MG63 (cell line): Measurements from ENCODE around the gene RABL6. TPM values are rescaled to one million over a fixed set of nuclear protein-coding genes. Genes with fewer than 3 reads are reported as not detected.
"Not testable (repeated sequence)": the region's sequence is repeated elsewhere in the genome, so short reads cannot be mapped to it uniquely, and the experiment has no call there.

Experiments
- DNase-seq: peaks from one replicate; pipeline ENCODE4 v3.0.0-alpha.2; 2020
- H3K27me3 ChIP-seq: fragments of 250-450 bp; sonication (Bioruptor Pico); 2 replicates; pipeline ENCODE4 v1.5.1; 2020; ENCODE audit warnings: mild to moderate bottlenecking, moderate library complexity
- H3K36me3 ChIP-seq: fragments of 250-450 bp; sonication (Bioruptor Pico); 2 replicates; pipeline ENCODE4 v1.5.1; 2020; ENCODE audit warnings: mild to moderate bottlenecking, moderate library complexity
- H3K4me3 ChIP-seq: fragments of 250-450 bp; sonication (Bioruptor Pico); 2 replicates; pipeline ENCODE4 v1.5.1; 2020; ENCODE audit warnings: mild to moderate bottlenecking, moderate library complexity
- H3K9me3 ChIP-seq: fragments of 250-450 bp; sonication (Bioruptor Pico); 2 replicates; pipeline ENCODE4 v1.5.1; 2020; ENCODE audit warnings: mild to moderate bottlenecking, moderate library complexity
- total RNA-seq: library from RNA; depleted of rRNA; stranded (reverse); fragments of >200 nt; shearing (Covaris generic); gene quantifications from 2 replicates; pipeline ENCODE4 v1.2.3, GENCODE V29; 2014; ENCODE audit warnings: low replicate concordance

The RABL6 gene
- total RNA-seq, 1 experiment from 2014 or later: 101 TPM

- DNase-seq: no peak
Measured at GRCh38 chr9:136863623-136864273, 56.0 kb downstream of the RABL6 start.

GRCh38 chr9:136865041-136865767, 57.5 kb downstream of the RABL6 start:
- no peaks in the 10 kb centered on the region for H3K27me3 ChIP-seq
- DNase-seq: no peak

More at GRCh38 chr9:136863623-136864273, 56.0 kb downstream of the RABL6 start:
- H3K36me3 ChIP-seq: peaks cover 47% of the 10 kb centered on the region
- no peak overlapping the region for H3K4me3 ChIP-seq
- no peaks in the 10 kb centered on the region for H3K27me3 ChIP-seq
- H3K9me3 ChIP-seq: peaks cover 6% of the 10 kb centered on the region; the same call in 1 of the 2 replicates

GRCh38 chr9:136865768-136866103, 58.0 kb downstream of the RABL6 start:
- H3K4me3 ChIP-seq: peak overlapping the region; percentile 89
- H3K36me3 ChIP-seq: peaks cover 44% of the 10 kb centered on the region
- H3K9me3 ChIP-seq: peaks cover 17% of the 10 kb centered on the region
- no peak for DNase-seq
- H3K27me3 ChIP-seq: no peaks in the 10 kb centered on the region

More at GRCh38 chr9:136865041-136865767, 57.5 kb downstream of the RABL6 start:
- peaks cover 46% of the 10 kb centered on the region for H3K36me3 ChIP-seq
- H3K9me3 ChIP-seq: peaks cover 13% of the 10 kb centered on the region; the same call in 1 of the 2 replicates
- H3K4me3 ChIP-seq: peak overlapping the region; percentile 89

- H3K9me3 ChIP-seq: peaks cover 22% of the 10 kb centered on the region
- not testable (repeated sequence) for DNase-seq, H3K27me3 ChIP-seq
- peak overlapping the region; percentile 89 for H3K4me3 ChIP-seq
- peaks cover 32% of the 10 kb centered on the region for H3K36me3 ChIP-seq
Measured at GRCh38 chr9:136866898-136867421, 59.2 kb downstream of the RABL6 start.

GRCh38 chr9:136867480-136867879, 59.7 kb downstream of the RABL6 start:
- no peak overlapping the region; the same call in 1 of the 2 replicates for H3K4me3 ChIP-seq
- peaks cover 27% of the 10 kb centered on the region for H3K36me3 ChIP-seq
- peaks cover 23% of the 10 kb centered on the region for H3K9me3 ChIP-seq
- H3K27me3 ChIP-seq: no peaks in the 10 kb centered on the region
- no peak for DNase-seq

GRCh38 chr9:136867917-136868316, 60.2 kb downstream of the RABL6 start:
- no peaks in the 10 kb centered on the region for H3K27me3 ChIP-seq
- peaks cover 26% of the 10 kb centered on the region for H3K9me3 ChIP-seq
- no peak for DNase-seq
- no peak overlapping the region for H3K4me3 ChIP-seq
- H3K36me3 ChIP-seq: peaks cover 23% of the 10 kb centered on the region

GRCh38 chr9:136868644-136869043, 60.9 kb downstream of the RABL6 start:
- Histone ChIP-seq H3K27me3 (no peaks in the 10 kb centered on the region), H3K36me3 (peaks cover 15% of the 10 kb centered on the region), H3K9me3 (peaks cover 31% of the 10 kb centered on the region), H3K4me3 (no peak overlapping the region)
- no peak for DNase-seq

- not testable (repeated sequence) for H3K27me3 ChIP-seq, H3K4me3 ChIP-seq, DNase-seq
- Histone ChIP-seq H3K9me3 (peaks cover 32% of the 10 kb centered on the region), H3K36me3 (peaks cover 13% of the 10 kb centered on the region)
Measured at GRCh38 chr9:136869611-136870010, 61.9 kb downstream of the RABL6 start.

GRCh38 chr9:136875155-136875554, 67.4 kb downstream of the RABL6 start:
- no peaks in the 10 kb centered on the region for H3K36me3 ChIP-seq
- H3K4me3 ChIP-seq: no peak overlapping the region
- H3K9me3 ChIP-seq: peaks cover 19% of the 10 kb centered on the region
- DNase-seq: no peak
- H3K27me3 ChIP-seq: no peaks in the 10 kb centered on the region

GRCh38 chr9:136876476-136876875, 68.7 kb downstream of the RABL6 start:
- DNase-seq: no peak

GRCh38 chr9:136880651-136881050, 72.9 kb downstream of the RABL6 start:
- no peaks in the 10 kb centered on the region for H3K9me3 ChIP-seq
- DNase-seq: no peak
- no peak overlapping the region for H3K4me3 ChIP-seq
- H3K36me3 ChIP-seq: no peaks in the 10 kb centered on the region
- no peaks in the 10 kb centered on the region for H3K27me3 ChIP-seq

More at GRCh38 chr9:136876476-136876875, 68.7 kb downstream of the RABL6 start:
- no peaks in the 10 kb centered on the region for H3K27me3 ChIP-seq
- no peaks in the 10 kb centered on the region for H3K36me3 ChIP-seq
- H3K4me3 ChIP-seq: no peak overlapping the region
- peaks cover 10% of the 10 kb centered on the region; the same call in 1 of the 2 replicates for H3K9me3 ChIP-seq

- no peak for DNase-seq
- H3K4me3 ChIP-seq: no peak overlapping the region
Measured at GRCh38 chr9:136881691-136882108, 74.0 kb downstream of the RABL6 start.

GRCh38 chr9:136882109-136882946, 74.6 kb downstream of the RABL6 start:
- no peaks in the 10 kb centered on the region for H3K27me3 ChIP-seq
- H3K36me3 ChIP-seq: no peaks in the 10 kb centered on the region
- peak; percentile 91 for DNase-seq
- no peaks in the 10 kb centered on the region for H3K9me3 ChIP-seq
- peak overlapping the region; percentile 20; the same call in 1 of the 2 replicates for H3K4me3 ChIP-seq

More at GRCh38 chr9:136881691-136882108, 74.0 kb downstream of the RABL6 start:
- Histone ChIP-seq H3K27me3 (no peaks in the 10 kb centered on the region), H3K36me3 (no peaks in the 10 kb centered on the region), H3K9me3 (no peaks in the 10 kb centered on the region)

- H3K27me3 ChIP-seq, H3K4me3 ChIP-seq, H3K9me3 ChIP-seq, DNase-seq, H3K36me3 ChIP-seq: not testable (repeated sequence)
Measured at GRCh38 chr9:136882947-136883283, 75.2 kb downstream of the RABL6 start.

GRCh38 chr9:136883670-136884069, 75.9 kb downstream of the RABL6 start:
- not testable (repeated sequence) for H3K9me3 ChIP-seq, DNase-seq, H3K36me3 ChIP-seq, H3K27me3 ChIP-seq, H3K4me3 ChIP-seq

- no peaks in the 10 kb centered on the region for H3K9me3 ChIP-seq
- peak; percentile 99 for DNase-seq
- H3K4me3 ChIP-seq: peak within 1 kb of the TSS; percentile 94
- no peaks in the 10 kb centered on the region for H3K27me3 ChIP-seq
- H3K36me3 ChIP-seq: peaks cover 18% of the 10 kb centered on the region
Measured at GRCh38 chr9:136885950-136886578, 78.3 kb downstream of the RABL6 start, which contains the start of gene TRAF2. TRAF2 (plus strand) TSS chr9:136886516; CDS start chr9:136898741, 12,225 bp downstream.
